Body of pancreas (tissue), 4 donors: ENCODE results near the gene PEAK1. TPM values are rescaled to one million over a fixed set of nuclear protein-coding genes. Genes with fewer than 3 reads are reported as not detected.
A peak's percentile ranks its signal among the peaks of the same experiment; 100 is the strongest.
"Not testable (repeated sequence)": the region's sequence is repeated elsewhere in the genome, so short reads cannot be mapped to it uniquely, and the experiment has no call there.

ENCODE experiments used
- ATAC-seq: fragments of 150-250 bp; one replicate; pipeline ENCODE4 v1.9.1; 2016
- DNase-seq, 4 donors: peaks; one replicate each; pipeline ENCODE4 v3.0.0-alpha.2; 2019
- H3K27ac ChIP-seq, 4 donors: fragments of 200-600 bp; sonication (generic); 1 replicate in 3 of 4; 2 replicates in 1 of 4; pipeline versions ENCODE4 v1.5.1 to v1.6.1; 2016 to 2019; ENCODE audit warnings: mild to moderate bottlenecking in 1 of 4, mixed read lengths in 1 of 4, moderate library complexity in 1 of 4
- H3K27me3 ChIP-seq, 2 donors: fragments of 200-600 bp; sonication (generic); one replicate each; pipeline ENCODE4 v1.6.0; 2016; ENCODE audit warnings: mild to moderate bottlenecking in 1 of 2
- H3K36me3 ChIP-seq, 2 donors: fragments of 200-600 bp; sonication (generic); replicated peaks in 1 of 2; 2 replicates each; pipeline ENCODE4 v1.5.1; 2016; ENCODE audit warnings: low read depth in 2 of 2; ENCODE audit not compliant: insufficient read depth in 1 of 2
- H3K4me1 ChIP-seq: fragments of 200-600 bp; sonication (generic); one replicate; pipeline ENCODE4 v1.6.0; 2016
- H3K4me3 ChIP-seq, 2 donors: fragments of 200-600 bp; sonication (generic); 1 replicate in 1 of 2; 2 replicates in 1 of 2; pipeline ENCODE4 v1.5.1; 2016 to 2019
- H3K9me3 ChIP-seq, 3 donors: fragments of 200-600 bp; sonication (generic); 1 replicate in 2 of 3; 2 replicates in 1 of 3; pipeline ENCODE4 v1.5.1; 2016
- POLR2A ChIP-seq, 3 donors: fragments of 450-650 bp; IDR thresholded peaks; one replicate each; pipeline ENCODE4 v1.6.1; 2016; ENCODE audit warnings: antibody characterized with exemption in 3 of 3, mild to moderate bottlenecking in 2 of 3
- WGBS, 2 donors: methylation state at CpG; one replicate each; pipeline ENCODE4 v1.1.5; 2017; 5-methylcytosine and 5-hydroxymethylcytosine counted together
- intact Hi-C: fragments of 100-400 bp; cut with DNase I; formaldehyde crosslinking; loops from one replicate; pipeline ENCODE4 v1.15.1; 2023
- total RNA-seq, 2 donors: library from RNA; depleted of rRNA; stranded (reverse); fragments of >200 nt; gene quantifications; one replicate each; pipeline ENCODE4 v1.1.0, GENCODE V29; 2016
- TF ChIP-seq, protein P1 (sequence below), 7 experiments: fragments of 450-650 bp in 4 of 7; fragments of 200-600 bp in 3 of 7; sonication (generic) in 3 of 7; IDR thresholded peaks; one replicate each; pipeline ENCODE4 v1.5.1; 2016 to 2019; ENCODE audit warnings: antibody characterized with exemption in 7 of 7

Gene PEAK1
- total RNA-seq, 2 donors from 2014 or later, result 12.5 to 13.2 TPM

DNA sequence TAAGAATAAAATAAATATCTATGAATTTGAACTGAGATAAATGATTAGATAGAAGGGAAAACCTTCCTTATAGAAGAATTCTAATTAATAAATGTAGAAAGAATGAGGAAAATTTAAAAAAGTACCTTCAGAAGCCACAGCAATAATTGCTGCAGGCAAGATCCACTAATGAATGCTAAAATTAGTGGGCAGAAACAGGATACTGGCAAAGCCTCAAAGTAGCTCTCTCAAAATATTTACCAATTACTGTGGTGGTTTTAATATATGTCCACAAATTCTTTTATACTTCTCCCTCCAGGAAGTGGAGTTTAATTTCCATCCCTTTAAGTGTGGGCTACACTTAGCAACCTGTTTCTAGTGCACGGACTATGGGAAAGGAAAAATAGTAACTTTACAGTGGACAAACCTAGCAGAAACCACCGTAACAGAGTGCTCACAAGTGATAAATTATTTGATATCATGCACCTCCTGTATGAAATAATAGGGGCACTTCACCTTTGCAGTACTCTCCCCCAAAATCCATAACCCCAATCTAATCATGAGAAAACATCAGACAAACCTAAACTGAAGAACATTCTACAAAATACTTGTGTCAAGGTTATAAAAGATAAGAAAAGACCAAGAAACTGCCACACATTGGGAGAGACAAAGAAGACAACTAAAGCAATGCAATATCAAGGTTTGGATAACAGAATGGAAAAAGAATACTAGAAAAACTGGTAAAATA lies 6.8 kb downstream of the PEAK1 start:
- peak overlapping the region in 1 of 4 donors; percentile 1 for H3K27ac ChIP-seq
- 15 to 32% methylated on average over 2 of the region's 2 CpGs for WGBS, 2 donors
- no peak for DNase-seq
- no peaks in the 10 kb centered on the region for H3K36me3 ChIP-seq
- intact Hi-C loops, result no loop called here
- no peak overlapping the region for H3K4me3 ChIP-seq
- H3K4me1 ChIP-seq, result peaks cover 30% of the 10 kb centered on the region
- H3K9me3 ChIP-seq, result no peaks in the 10 kb centered on the region
- TF ChIP-seq, protein P1, sequence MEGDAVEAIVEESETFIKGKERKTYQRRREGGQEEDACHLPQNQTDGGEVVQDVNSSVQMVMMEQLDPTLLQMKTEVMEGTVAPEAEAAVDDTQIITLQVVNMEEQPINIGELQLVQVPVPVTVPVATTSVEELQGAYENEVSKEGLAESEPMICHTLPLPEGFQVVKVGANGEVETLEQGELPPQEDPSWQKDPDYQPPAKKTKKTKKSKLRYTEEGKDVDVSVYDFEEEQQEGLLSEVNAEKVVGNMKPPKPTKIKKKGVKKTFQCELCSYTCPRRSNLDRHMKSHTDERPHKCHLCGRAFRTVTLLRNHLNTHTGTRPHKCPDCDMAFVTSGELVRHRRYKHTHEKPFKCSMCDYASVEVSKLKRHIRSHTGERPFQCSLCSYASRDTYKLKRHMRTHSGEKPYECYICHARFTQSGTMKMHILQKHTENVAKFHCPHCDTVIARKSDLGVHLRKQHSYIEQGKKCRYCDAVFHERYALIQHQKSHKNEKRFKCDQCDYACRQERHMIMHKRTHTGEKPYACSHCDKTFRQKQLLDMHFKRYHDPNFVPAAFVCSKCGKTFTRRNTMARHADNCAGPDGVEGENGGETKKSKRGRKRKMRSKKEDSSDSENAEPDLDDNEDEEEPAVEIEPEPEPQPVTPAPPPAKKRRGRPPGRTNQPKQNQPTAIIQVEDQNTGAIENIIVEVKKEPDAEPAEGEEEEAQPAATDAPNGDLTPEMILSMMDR (IDR thresholded peaks at IDR 0.05), result no peak
- TF ChIP-seq POLR2A (IDR thresholded peaks at IDR 0.05), result no peak
- ATAC-seq, result no peak
- no peaks in the 10 kb centered on the region for H3K27me3 ChIP-seq

DNA sequence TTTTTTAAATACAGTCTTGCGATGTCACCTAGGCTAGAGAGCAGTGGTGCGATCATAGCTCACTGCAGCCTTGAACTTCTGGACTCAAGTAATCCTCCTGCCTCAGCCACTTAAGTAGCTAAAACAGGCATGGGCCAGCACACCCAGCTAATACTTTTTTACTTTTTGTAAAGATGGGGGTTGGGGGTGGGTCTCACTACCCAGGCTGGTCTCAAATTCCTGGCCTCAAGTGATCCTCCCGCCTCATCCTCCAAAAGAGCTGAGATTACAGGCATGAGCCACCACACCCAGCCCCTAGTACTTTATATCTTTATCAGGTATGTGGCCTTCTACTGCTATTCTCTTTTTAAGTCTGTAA lies 8.3 kb downstream of the PEAK1 start:
- DNase-seq (no peak), ATAC-seq (peak; percentile 24)
- Histone ChIP-seq H3K36me3 (no peaks in the 10 kb centered on the region), H3K9me3 (no peaks in the 10 kb centered on the region), H3K27me3 (no peaks in the 10 kb centered on the region), H3K4me1 (peaks cover 24% of the 10 kb centered on the region), H3K4me3 (no peak overlapping the region), H3K27ac (peak overlapping the region in 2 of 4 donors; percentile 15 to 29)
- intact Hi-C loops, result no loop called here
- TF ChIP-seq POLR2A (IDR thresholded peaks at IDR 0.05), result no peak
- TF ChIP-seq, protein P1 (IDR thresholded peaks at IDR 0.05), result no peak
- WGBS, 2 donors, result 66 to 68% methylated on average over 3 of the region's 3 CpGs

DNA sequence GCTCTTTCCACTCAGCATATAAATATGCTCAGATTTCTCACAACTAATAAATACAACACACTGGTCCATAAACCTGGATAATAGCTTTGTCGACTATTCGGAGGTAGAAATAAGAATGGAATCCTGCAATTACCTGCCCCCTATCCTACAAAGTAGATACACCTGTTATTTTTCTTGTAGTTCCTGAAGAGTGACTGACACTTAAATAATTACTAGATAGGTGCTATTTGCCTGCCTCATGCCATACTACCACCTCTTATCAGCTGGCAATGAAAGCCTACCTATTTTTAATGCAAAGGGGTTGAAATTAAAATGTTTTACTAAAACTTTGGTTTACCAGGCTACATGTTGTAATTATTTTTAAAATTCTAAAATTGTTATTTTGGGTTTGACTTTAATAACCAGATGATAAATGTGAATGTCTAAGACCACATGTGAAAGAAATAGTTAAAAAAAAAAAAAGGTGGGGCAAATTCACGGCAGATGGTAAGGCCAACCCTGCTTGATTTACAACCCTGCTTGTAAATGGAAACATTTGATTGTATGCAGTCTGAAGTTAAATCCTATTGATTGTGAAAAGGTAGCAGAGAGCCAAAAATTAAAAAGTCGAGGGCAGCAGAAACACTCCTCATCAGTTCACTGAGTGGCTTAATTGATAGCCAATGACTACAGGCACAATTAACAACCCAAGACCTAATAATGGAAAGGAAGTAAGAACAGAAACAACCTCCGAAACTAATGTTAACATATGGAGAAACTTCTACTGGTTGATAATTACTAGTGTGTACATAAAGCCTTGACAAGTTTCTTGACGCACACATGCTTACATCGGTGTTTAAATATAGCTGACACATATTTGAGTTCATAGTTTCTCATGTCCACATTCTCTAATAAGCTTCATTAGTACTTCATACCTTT lies 8.9 kb downstream of the PEAK1 start:
- WGBS, 2 donors, result 33% methylated on average over 7 of the region's 7 CpGs
- intact Hi-C loops, result no loop called here
- no peak for TF ChIP-seq POLR2A (IDR thresholded peaks at IDR 0.05)
- TF ChIP-seq, protein P1 (IDR thresholded peaks at IDR 0.05), result no peak
- Histone ChIP-seq H3K27ac (peak overlapping the region in 2 of 4 donors; percentile 15 to 29), H3K36me3 (no peaks in the 10 kb centered on the region), H3K27me3 (no peaks in the 10 kb centered on the region), H3K9me3 (no peaks in the 10 kb centered on the region), H3K4me3 (no peak overlapping the region), H3K4me1 (peaks cover 24% of the 10 kb centered on the region)
- DNase-seq (no peak), ATAC-seq (peak; percentile 18)

DNA sequence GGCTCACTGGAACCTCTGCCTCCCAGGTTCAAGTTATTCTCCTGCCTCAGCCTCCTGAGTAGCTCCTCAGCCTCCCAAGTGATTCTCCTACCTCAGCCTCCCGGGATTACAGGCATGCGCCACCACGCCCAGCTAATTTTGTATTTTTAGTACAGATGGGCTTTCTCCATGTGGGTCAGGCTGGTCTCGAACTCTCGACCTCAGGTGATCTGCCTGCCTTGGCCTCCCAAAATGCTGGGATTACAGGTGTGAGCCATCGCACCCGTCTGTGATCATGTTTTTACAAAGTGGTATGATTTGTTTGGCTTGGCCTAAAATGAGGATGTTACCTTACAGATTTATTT lies 9.8 kb downstream of the PEAK1 start:
- H3K27ac ChIP-seq, H3K36me3 ChIP-seq, ATAC-seq, DNase-seq, H3K27me3 ChIP-seq, intact Hi-C loops, H3K4me3 ChIP-seq, H3K9me3 ChIP-seq: not testable (repeated sequence)
- 84 to 86% methylated on average over 7 of the region's 7 CpGs for WGBS, 2 donors
- peaks cover 24% of the 10 kb centered on the region for H3K4me1 ChIP-seq

DNA sequence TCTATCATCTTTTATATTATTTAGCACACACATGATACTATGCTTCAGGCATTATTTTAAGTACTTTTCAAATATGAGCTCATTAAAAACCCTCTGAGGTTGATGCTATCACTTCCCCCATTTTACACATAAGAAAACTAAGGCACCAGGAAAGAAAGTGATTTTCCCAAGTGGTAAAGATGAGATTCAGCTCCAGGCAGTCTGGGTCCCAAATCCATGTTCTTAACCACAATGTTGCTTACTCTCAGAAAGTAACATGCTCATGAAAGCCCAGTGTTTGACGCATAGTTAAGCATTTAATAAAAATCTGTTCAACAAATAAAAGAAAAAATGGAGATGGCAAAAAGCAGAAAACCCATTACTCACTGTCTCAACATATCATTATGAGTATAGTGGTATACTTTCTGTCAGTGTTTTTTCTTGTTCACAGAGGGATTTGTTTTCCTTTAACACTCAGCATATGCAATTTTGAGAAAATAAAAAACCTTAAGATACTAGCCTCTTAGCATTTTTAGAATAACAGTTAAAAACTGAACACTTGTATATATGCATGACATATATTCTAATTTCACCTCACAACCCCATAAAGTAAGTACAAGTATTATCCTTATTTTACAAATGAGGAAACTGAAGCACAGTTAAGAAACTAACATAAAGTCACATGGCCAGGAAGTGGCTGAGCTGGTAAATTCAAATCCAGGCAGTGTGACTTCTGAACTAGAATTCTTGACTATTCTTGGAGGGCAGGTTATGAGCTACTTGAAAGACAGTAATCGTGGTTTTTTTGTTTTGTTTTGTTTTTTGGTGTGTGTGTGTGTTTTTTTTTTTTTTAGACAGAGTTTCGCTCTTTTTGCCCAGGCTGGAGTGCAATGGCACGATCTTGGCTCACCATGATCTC lies 10.4 kb downstream of the PEAK1 start:
- ATAC-seq (no peak), DNase-seq (no peak)
- intact Hi-C loops, result no loop called here
- no peaks in the 10 kb centered on the region for H3K27me3 ChIP-seq
- TF ChIP-seq POLR2A (IDR thresholded peaks at IDR 0.05), result no peak
- TF ChIP-seq, protein P1 (IDR thresholded peaks at IDR 0.05), result no peak
- H3K4me3 ChIP-seq, result no peak overlapping the region
- H3K9me3 ChIP-seq, result no peaks in the 10 kb centered on the region
- 72 to 74% methylated on average over 4 of the region's 4 CpGs for WGBS, 2 donors
- H3K4me1 ChIP-seq, result peaks cover 24% of the 10 kb centered on the region
- H3K36me3 ChIP-seq, result no peaks in the 10 kb centered on the region
- H3K27ac ChIP-seq, result no peak overlapping the region
